K562 (cell line): Measurements from ENCODE around the gene RGS3. TPM values are rescaled to one million over a fixed set of nuclear protein-coding genes. Genes with fewer than 3 reads are reported as not detected.

ENCODE experiments used
- ATAC-seq: fragments of 200-7000 bp; cut with Tn5 transposase; 3 replicates; pipeline ENCODE4 v1.9.1; 2020; ENCODE audit warnings: moderate library complexity
- BruUV-seq: library from RNA; stranded (reverse); fragments of 400-500 nt; replicated peaks from 2 replicates; lab custom pipeline; 2021; lab: Mats Ljungman, UMichigan
- CTCF ChIA-PET: fragments of 300-600 bp; formaldehyde crosslinking; extraction: SDS; loops from one replicate; lab custom pipeline; 2021; ENCODE audit warnings: low intra/inter-chr PET ratio; lab: Yijun Ruan, JAX
- POLR2A ChIA-PET: fragments of 300-600, 350-650 bp; sonication (Branson Sonifier 250); formaldehyde crosslinking; extraction: SDS; loops from one replicate; lab custom pipeline; 2021; ENCODE audit warnings: antibody characterized with exemption, inconsistent platforms; lab: Yijun Ruan, JAX
- DNase-seq, 4 experiments: peaks; one replicate each; pipeline versions ENCODE4 v3.0.0 to v3.0.0-alpha.2; 2011 to 2018; ENCODE audit warnings: low spot score in 3 of 4, mixed read lengths in 3 of 4; ENCODE audit errors: extremely low read depth in 1 of 4
- FAIRE-seq: peaks from 2 replicates; lab custom pipeline; 2011; peaks lifted over from hg19 to GRCh38; lab: Jason Lieb, UNC
- H2AFZ ChIP-seq: 2 replicates; pipeline ENCODE4 v1.6.0; 2011; ENCODE audit warnings: low read depth, low read length, control low read depth, inconsistent platforms
- H3K27ac ChIP-seq: fragments of 200-600 bp; 3 replicates; pipeline ENCODE4 v1.8.0; 2011; ENCODE audit warnings: low read depth, mild to moderate bottlenecking, control low read depth, inconsistent platforms, low read length, moderate library complexity, mixed read lengths; ENCODE audit errors: extremely low read depth
- H3K27me3 ChIP-seq, 2 experiments: fragments of 300-600 bp in 1 of 2; 2 replicates in 1 of 2; 3 replicates in 1 of 2; pipeline versions ENCODE4 v1.6.0 to v1.8.0; 2011; ENCODE audit warnings: inconsistent platforms in 2 of 2, low read length in 2 of 2, mild to moderate bottlenecking in 1 of 2, mixed read lengths in 1 of 2, moderate library complexity in 1 of 2; ENCODE audit not compliant: control insufficient read depth in 2 of 2, insufficient read depth in 2 of 2
- H3K36me3 ChIP-seq: fragments of 300-600 bp; 3 replicates; pipeline ENCODE4 v1.8.0; 2011; ENCODE audit warnings: mild to moderate bottlenecking, low read length, inconsistent platforms; ENCODE audit not compliant: control insufficient read depth, insufficient read depth
- H3K4me1 ChIP-seq, 2 experiments: fragments of 200-600 bp in 1 of 2; replicated peaks in 1 of 2; 2 replicates in 1 of 2; 3 replicates in 1 of 2; pipeline versions ENCODE4 v1.5.1 to v1.8.0; 2011; ENCODE audit warnings: inconsistent platforms in 2 of 2, low read length in 2 of 2, mild to moderate bottlenecking in 1 of 2, mixed read lengths in 1 of 2, moderate library complexity in 1 of 2; ENCODE audit not compliant: control insufficient read depth in 2 of 2, insufficient read depth in 2 of 2
- H3K4me2 ChIP-seq: 2 replicates; pipeline ENCODE4 v1.6.1; 2011; ENCODE audit warnings: low read length, control low read depth, inconsistent platforms, mixed read lengths; ENCODE audit not compliant: insufficient read depth
- H3K4me3 ChIP-seq: fragments of 200-600 bp; sonication (generic), shearing (Covaris generic); 2 replicates; pipeline ENCODE4 v1.5.1; 2016; ENCODE audit warnings: control low read depth, inconsistent platforms
- H3K79me2 ChIP-seq: fragments of 200-600 bp; 3 replicates; pipeline ENCODE4 v1.8.0; 2011; ENCODE audit warnings: low read length, inconsistent platforms; ENCODE audit not compliant: control insufficient read depth, insufficient read depth
- H3K9ac ChIP-seq, 2 experiments: 2 replicates each; pipeline versions ENCODE4 v1.6.0 to v1.6.1; 2011; ENCODE audit warnings: low read depth in 2 of 2, low read length in 2 of 2, control low read depth in 1 of 2, inconsistent platforms in 1 of 2, mild to moderate bottlenecking in 1 of 2, mixed read lengths in 1 of 2; ENCODE audit not compliant: insufficient read depth in 1 of 2
- H3K9me1 ChIP-seq: one replicate; pipeline ENCODE4 v1.6.0; 2011; ENCODE audit warnings: inconsistent platforms, mild to moderate bottlenecking, low read length, moderate library complexity; ENCODE audit not compliant: control insufficient read depth, insufficient read depth
- H3K9me3 ChIP-seq: replicated peaks from 2 replicates; pipeline ENCODE4 v1.5.1; 2011; ENCODE audit warnings: low read depth, low read length, inconsistent platforms; ENCODE audit not compliant: control insufficient read depth, insufficient read depth
- H4K20me1 ChIP-seq: replicated peaks from 2 replicates; pipeline ENCODE4 v1.6.1; 2011; ENCODE audit warnings: low read length, inconsistent platforms, mixed read lengths; ENCODE audit not compliant: control insufficient read depth, insufficient read depth
- EGR1 ChIP-seq: fragments of 450-650 bp; conservative IDR thresholded peaks from 2 replicates; pipeline ENCODE4 v1.6.1; 2017; ENCODE audit warnings: mild to moderate bottlenecking
- HDAC1 ChIP-seq, 2 experiments: fragments of 450-650 bp; IDR thresholded peaks; 2 replicates each; pipeline ENCODE4 v1.6.1; 2016 to 2017; ENCODE audit warnings: inconsistent platforms in 1 of 2, mild to moderate bottlenecking in 1 of 2, moderate library complexity in 1 of 2
- HIVEP1 ChIP-seq: fragments of 250-450 bp; sonication (Bioruptor Pico); IDR thresholded peaks from 2 replicates; pipeline ENCODE4 v1.4.0; 2020; ENCODE audit warnings: mild to moderate bottlenecking
- HSF4 ChIP-seq: fragments of 250-450 bp; sonication (Bioruptor Pico); IDR thresholded peaks from 2 replicates; pipeline ENCODE4 v2.1.2; 2022; ENCODE audit warnings: mild to moderate bottlenecking, moderate library complexity, borderline replicate concordance
- KDM5B ChIP-seq: fragments of 200-600 bp; sonication (generic); IDR thresholded peaks from 2 replicates; pipeline ENCODE4 v1.6.1; 2012; ENCODE audit warnings: low read depth, mild to moderate bottlenecking, moderate library complexity, low read length, control low read depth, inconsistent platforms; ENCODE audit not compliant: insufficient replicate concordance
- TEAD1 ChIP-seq, 2 experiments: fragments of 450-650 bp in 1 of 2; sonication (generic) in 1 of 2; formaldehyde crosslinking; IDR thresholded peaks; 2 replicates each; pipeline versions ENCODE4 v1.4.0 to v1.8.0; 2020 to 2022; ENCODE audit warnings: mild to moderate bottlenecking in 2 of 2, missing genetic modification reagents in 1 of 2
- ZFP36 ChIP-seq: fragments of 150-350 bp; IDR thresholded peaks from 2 replicates; pipeline ENCODE4 v1.6.1; 2018; ENCODE audit warnings: low read length, low read depth; ENCODE audit not compliant: partially characterized antibody
- WGBS: fragments of 100-300 bp; shearing (Covaris generic); methylation state at CpG from one replicate; pipeline ENCODE4 v1.1.6; 2016; ENCODE audit warnings: low coverage, mixed read lengths; ENCODE audit not compliant: insufficient coverage; ENCODE audit errors: missing lambda C conversion rate; 5-methylcytosine and 5-hydroxymethylcytosine counted together
- in situ Hi-C: fragments of 300-500 bp; cut with MboI; formaldehyde crosslinking; loops from 4 replicates; pipeline ENCODE4 v1.15.0; 2018; ENCODE audit warnings: inconsistent platforms, mixed read lengths
- intact Hi-C: fragments of 100-400 bp; cut with micrococcal nuclease; formaldehyde crosslinking; loops from 2 replicates; pipeline ENCODE4 v1.14.2; 2022
- polyA plus RNA-seq, 8 experiments: library from polyadenylated mRNA; depleted of rRNA in 4 of 8; stranded (reverse) in 5 of 8; unstranded in 3 of 8; fragments of >200 nt; fragmentation: Nextera tagmentation in 2 of 8; fragmentation: Illumina TruSeq in 1 of 8; extraction: Ambion mirVana in 2 of 8; extraction: Trizol in 1 of 8; gene quantifications; 2 replicates each; pipeline versions ENCODE4 v1.2.1 to v1.2.3, GENCODE V29; 2011 to 2014; ENCODE audit warnings: inconsistent platforms in 1 of 8, missing spikeins in 1 of 8
- total RNA-seq, 7 experiments: library from RNA; depleted of rRNA in 6 of 7; stranded (reverse); fragments of >200 nt in 6 of 7; fragmentation: Illumina TruSeq in 2 of 7; extraction: Trizol in 2 of 7; gene quantifications; 2 replicates each; pipeline versions ENCODE4 v1.2.1 to v1.2.3, GENCODE V29; 2011 to 2021; ENCODE audit warnings: low replicate concordance in 1 of 7
- TF ChIP-seq, protein P1 (sequence below): sonication (generic); formaldehyde crosslinking; IDR thresholded peaks from 2 replicates; pipeline ENCODE4 v1.8.0; 2022; ENCODE audit warnings: mild to moderate bottlenecking, missing genetic modification reagents
- TF ChIP-seq, protein P2 (sequence below): fragments of 450-650 bp; IDR thresholded peaks from 2 replicates; pipeline ENCODE4 v1.7.0; 2016; ENCODE audit warnings: borderline replicate concordance

Gene RGS3
- total and polyA plus RNA-seq, 9 of the 15 experiments (the other 6 are each of a cell fraction or from before 2014, with no cell fraction given): 0.08 to 2.9 (median 0.95) TPM

DNA sequence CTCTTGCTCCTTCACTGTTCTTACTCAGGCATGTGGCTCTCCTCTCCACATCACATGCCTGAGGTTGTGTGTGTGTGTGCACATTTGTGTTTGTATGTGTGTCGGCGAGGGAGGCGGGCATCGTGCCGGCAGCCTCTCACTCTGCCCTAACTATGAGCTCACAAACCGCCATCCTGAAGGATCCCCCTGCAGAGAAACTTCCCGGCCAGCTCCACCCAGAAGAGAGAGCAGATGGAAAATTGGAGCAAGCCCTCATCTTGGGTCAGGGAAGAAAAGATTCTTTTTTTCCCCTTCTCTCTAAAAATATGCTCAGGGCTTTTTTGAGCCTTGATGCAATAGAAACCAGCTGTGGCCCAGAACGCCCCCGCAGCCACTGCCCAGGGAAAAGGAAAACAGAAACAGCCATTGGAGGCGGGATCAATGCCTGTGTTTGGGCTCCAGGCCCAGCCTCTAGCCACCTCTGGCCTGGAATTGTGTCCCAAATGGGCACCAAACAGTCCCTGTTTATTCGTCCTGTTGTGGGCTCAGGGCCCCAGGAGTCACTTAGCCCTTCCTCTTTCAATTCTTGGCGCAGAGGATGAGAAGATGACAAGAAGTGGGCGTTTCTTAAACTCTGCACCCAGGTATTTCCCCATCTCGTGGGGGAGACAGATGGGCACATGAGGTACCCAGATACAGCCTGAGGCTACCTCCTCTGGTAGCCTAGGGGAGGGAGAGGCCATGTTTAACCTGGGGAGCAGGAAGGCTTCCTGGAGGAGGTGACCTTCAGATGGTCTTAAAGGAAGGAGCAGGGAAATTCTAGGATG lies 151.5 kb downstream of the RGS3 start:
- H3K27ac ChIP-seq: no peak overlapping the region
- DNase-seq (no peak), ATAC-seq (no peak), FAIRE-seq (no peak)
- in situ Hi-C loops (no loop called here), intact Hi-C loops (no loop called here)
- no peaks in the 10 kb centered on the region; the same call in 1 of the 2 replicates for H4K20me1 ChIP-seq
- H2AFZ ChIP-seq: no peak overlapping the region
- H3K4me2 ChIP-seq: no peak overlapping the region
- no peaks in the 10 kb centered on the region for H3K36me3 ChIP-seq
- ChIA-PET POLR2A (interaction anchor here (0.8 to 1.3 kb wide), 2 partner anchors 9 to 11 kb away, joined by 4 read pairs; no protein-coding TSS in a partner anchor), CTCF (no interaction called here)
- BruUV-seq: no TSS peak
- no peaks in the 10 kb centered on the region for H3K9me3 ChIP-seq
- H3K79me2 ChIP-seq: no peaks in the 10 kb centered on the region
- no peak for TF ChIP-seq HSF4
- peak; percentile 66 for TF ChIP-seq EGR1
- TF ChIP-seq HDAC1 (IDR thresholded peaks at IDR 0.05): no peak
- TF ChIP-seq ZFP36: peak; percentile 84
- no peak overlapping the region for H3K9ac ChIP-seq
- WGBS: 2% methylated on average over 14 of the region's 14 CpGs
- no peak overlapping the region for H3K4me3 ChIP-seq
- peaks cover 13 to 63% of the 10 kb centered on the region in 2 experiments; a peak in 4 of 5 replicates for H3K27me3 ChIP-seq
- H3K4me1 ChIP-seq: no peaks in the 10 kb centered on the region
- no peaks in the 10 kb centered on the region for H3K9me1 ChIP-seq

DNA sequence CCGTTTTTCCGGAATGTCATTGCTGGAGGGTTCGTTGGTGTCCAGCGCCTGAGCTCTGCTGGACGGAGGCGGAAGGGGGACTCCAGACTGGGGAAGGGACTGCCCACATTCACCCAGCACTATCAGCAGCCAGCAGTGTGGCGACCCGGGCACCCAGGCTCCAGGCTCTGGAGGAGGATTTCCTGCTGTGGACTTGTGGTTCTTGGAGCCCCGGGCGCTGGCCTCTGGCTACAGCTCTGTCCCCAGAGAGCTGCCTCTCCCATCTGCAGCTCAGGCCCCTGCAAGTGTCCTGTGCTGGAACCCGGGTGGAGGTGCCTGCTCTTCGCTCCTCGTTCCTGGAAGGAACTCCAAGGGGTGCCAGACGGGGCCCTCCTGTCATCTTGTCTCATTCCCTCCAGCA lies 152.6 kb downstream of the RGS3 start:
- Histone ChIP-seq H3K79me2 (no peaks in the 10 kb centered on the region), H3K9me3 (no peaks in the 10 kb centered on the region), H3K27ac (no peak overlapping the region), H3K4me3 (no peak overlapping the region), H4K20me1 (no peaks in the 10 kb centered on the region; the same call in 1 of the 2 replicates), H3K4me2 (no peak overlapping the region), H3K27me3 (peaks cover 21 to 65% of the 10 kb centered on the region in 2 experiments; a peak in 4 of 5 replicates), H3K36me3 (no peaks in the 10 kb centered on the region), H3K4me1 (no peaks in the 10 kb centered on the region; a peak in 2 of 5 replicates), H2AFZ (0 out of 2 replicates have a peak overlapping the region, but pooled peaks have one; percentile 9), H3K9me1 (no peaks in the 10 kb centered on the region), H3K9ac (no peak overlapping the region)
- in situ Hi-C loops (no loop called here), intact Hi-C loops (no loop called here)
- DNase-seq (no peak), ATAC-seq (no peak), FAIRE-seq (no peak)
- CTCF ChIA-PET: no interaction called here
- no TSS peak for BruUV-seq
- POLR2A ChIA-PET: interaction anchor here (0.9 to 1.4 kb wide), 2 partner anchors 11 to 13 kb away, joined by 3 to 5 read pairs; no protein-coding TSS in a partner anchor
- WGBS: 13% methylated on average over 13 of the region's 14 CpGs
- TF ChIP-seq HIVEP1 (CRISPR knock-in tag) (no peak), KDM5B (no peak), TEAD1 (CRISPR knock-in tag; IDR thresholded peaks at IDR 0.05) (no peak)
- TF ChIP-seq, protein P1, sequence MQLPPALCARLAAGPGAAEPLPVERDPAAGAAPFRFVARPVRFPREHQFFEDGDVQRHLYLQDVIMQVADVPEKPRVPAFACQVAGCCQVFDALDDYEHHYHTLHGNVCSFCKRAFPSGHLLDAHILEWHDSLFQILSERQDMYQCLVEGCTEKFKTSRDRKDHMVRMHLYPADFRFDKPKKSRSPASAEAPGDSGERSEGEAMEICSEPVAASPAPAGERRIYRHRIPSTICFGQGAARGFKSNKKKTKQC (CRISPR knock-in tag): no peak
- TF ChIP-seq, protein P2, sequence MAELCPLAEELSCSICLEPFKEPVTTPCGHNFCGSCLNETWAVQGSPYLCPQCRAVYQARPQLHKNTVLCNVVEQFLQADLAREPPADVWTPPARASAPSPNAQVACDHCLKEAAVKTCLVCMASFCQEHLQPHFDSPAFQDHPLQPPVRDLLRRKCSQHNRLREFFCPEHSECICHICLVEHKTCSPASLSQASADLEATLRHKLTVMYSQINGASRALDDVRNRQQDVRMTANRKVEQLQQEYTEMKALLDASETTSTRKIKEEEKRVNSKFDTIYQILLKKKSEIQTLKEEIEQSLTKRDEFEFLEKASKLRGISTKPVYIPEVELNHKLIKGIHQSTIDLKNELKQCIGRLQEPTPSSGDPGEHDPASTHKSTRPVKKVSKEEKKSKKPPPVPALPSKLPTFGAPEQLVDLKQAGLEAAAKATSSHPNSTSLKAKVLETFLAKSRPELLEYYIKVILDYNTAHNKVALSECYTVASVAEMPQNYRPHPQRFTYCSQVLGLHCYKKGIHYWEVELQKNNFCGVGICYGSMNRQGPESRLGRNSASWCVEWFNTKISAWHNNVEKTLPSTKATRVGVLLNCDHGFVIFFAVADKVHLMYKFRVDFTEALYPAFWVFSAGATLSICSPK: no peak
